HepG2 (cell line): ENCODE measurements around the gene CHST6. TPM values are rescaled to one million over a fixed set of nuclear protein-coding genes. Genes with fewer than 3 reads are reported as not detected.
A peak's percentile ranks its signal among the peaks of the same experiment; 100 is the strongest.

Source experiments
- ATF7 ChIP-seq, 2 experiments: fragments of 450-650 bp in 1 of 2; sonication (generic) in 1 of 2; formaldehyde crosslinking in 1 of 2; IDR thresholded peaks; 2 replicates each; pipeline versions ENCODE4 v1.4.0 to v1.6.1; 2016 to 2020; ENCODE audit warnings: antibody characterized with exemption in 1 of 2, mild to moderate bottlenecking in 1 of 2, missing genetic modification reagents in 1 of 2
- ATF7-NPFF ChIP-seq: sonication (generic); formaldehyde crosslinking; IDR thresholded peaks from 2 replicates; pipeline ENCODE4 v1.8.1; 2023; ENCODE audit warnings: mild to moderate bottlenecking, low read depth, missing genetic modification reagents, moderate library complexity
- HES4 ChIP-seq: sonication (generic); formaldehyde crosslinking; IDR thresholded peaks from 2 replicates; pipeline ENCODE4 v1.9.0; 2021; ENCODE audit warnings: mild to moderate bottlenecking, missing genetic modification reagents, borderline replicate concordance
- JUN ChIP-seq: sonication (generic); formaldehyde crosslinking; IDR thresholded peaks from 2 replicates; pipeline ENCODE4 v1.4.0; 2020; ENCODE audit warnings: mild to moderate bottlenecking, missing genetic modification reagents
- JUND ChIP-seq: sonication (generic); formaldehyde crosslinking; IDR thresholded peaks from 2 replicates; pipeline ENCODE4 v1.8.0; 2022; ENCODE audit warnings: mild to moderate bottlenecking, missing genetic modification reagents
- MEIS2 ChIP-seq: sonication (generic); formaldehyde crosslinking; IDR thresholded peaks from 2 replicates; pipeline ENCODE4 v1.9.0; 2021; ENCODE audit warnings: mild to moderate bottlenecking, missing genetic modification reagents
- MYC ChIP-seq: sonication (generic); formaldehyde crosslinking; IDR thresholded peaks from 2 replicates; pipeline ENCODE4 v1.9.0; 2021; ENCODE audit warnings: missing genetic modification reagents, borderline replicate concordance
- RBFOX2 ChIP-seq: fragments of 200-400 bp; formaldehyde crosslinking; IDR thresholded peaks from 2 replicates; pipeline ENCODE4 v1.6.1; 2017; ENCODE audit warnings: low read depth, mild to moderate bottlenecking, low read length
- TBL1XR1 ChIP-seq: fragments of 150-350 bp; IDR thresholded peaks from 2 replicates; pipeline ENCODE4 v1.6.1; 2014; ENCODE audit warnings: borderline replicate concordance, low read length; ENCODE audit not compliant: partially characterized antibody
- ZFAT ChIP-seq: sonication (generic); formaldehyde crosslinking; conservative IDR thresholded peaks from 2 replicates; pipeline ENCODE4 v1.8.1; 2023; ENCODE audit warnings: missing genetic modification reagents, inconsistent platforms
- ZNF160 ChIP-seq: sonication (generic); formaldehyde crosslinking; IDR thresholded peaks from 2 replicates; pipeline ENCODE4 v1.8.0; 2022; ENCODE audit warnings: mild to moderate bottlenecking, inconsistent platforms, missing genetic modification reagents
- ZNF670 ChIP-seq: sonication (generic); formaldehyde crosslinking; IDR thresholded peaks from 2 replicates; pipeline ENCODE4 v1.8.0; 2022; ENCODE audit warnings: mild to moderate bottlenecking, missing genetic modification reagents, borderline replicate concordance
- ZNF788 ChIP-seq: sonication (generic); formaldehyde crosslinking; IDR thresholded peaks from 2 replicates; pipeline ENCODE4 v1.5.0; 2020; ENCODE audit warnings: mild to moderate bottlenecking, missing genetic modification reagents, borderline replicate concordance
- polyA plus RNA-seq, 8 experiments: library from polyadenylated mRNA; depleted of rRNA in 3 of 8; stranded (reverse) in 7 of 8; unstranded in 1 of 8; fragments of >200 nt; fragmentation: Illumina TruSeq in 4 of 8; extraction: Trizol in 4 of 8; gene quantifications; 2 replicates each; pipeline versions ENCODE4 v1.2.1 to v1.2.3, GENCODE V29; 2011 to 2016; ENCODE audit warnings: low read depth in 4 of 8, missing spikeins in 1 of 8, mixed read lengths in 1 of 8; ENCODE audit not compliant: insufficient read depth in 1 of 8
- total RNA-seq, 5 experiments: library from RNA; depleted of rRNA; stranded (reverse); fragments of >200 nt; fragmentation: Illumina TruSeq; extraction: Trizol; gene quantifications; 2 replicates each; pipeline ENCODE4 v1.2.3, GENCODE V29; 2016; ENCODE audit warnings: low read depth in 1 of 5
- TF ChIP-seq, protein P1 (sequence below): sonication (generic); formaldehyde crosslinking; IDR thresholded peaks from 2 replicates; pipeline ENCODE4 v1.4.0; 2020; ENCODE audit warnings: mild to moderate bottlenecking, missing genetic modification reagents
- TF ChIP-seq, protein P2 (sequence below): sonication (generic); formaldehyde crosslinking; conservative IDR thresholded peaks from 2 replicates; pipeline ENCODE4 v1.4.0; 2020; ENCODE audit warnings: missing genetic modification reagents
- TF ChIP-seq, protein P3 (sequence below): sonication (generic); formaldehyde crosslinking; IDR thresholded peaks from 2 replicates; pipeline ENCODE4 v1.4.0; 2020; ENCODE audit warnings: missing genetic modification reagents, borderline replicate concordance
- TF ChIP-seq, protein P4 (sequence below): sonication (generic); formaldehyde crosslinking; IDR thresholded peaks from 2 replicates; pipeline ENCODE4 v1.5.1; 2020; ENCODE audit warnings: mild to moderate bottlenecking, missing genetic modification reagents, borderline replicate concordance

The CHST6 gene
- total and polyA plus RNA-seq, 2 of the 13 experiments (the other 11 are each of a cell fraction or from before 2014, with no cell fraction given): 0.18 to 0.91 TPM

DNA sequence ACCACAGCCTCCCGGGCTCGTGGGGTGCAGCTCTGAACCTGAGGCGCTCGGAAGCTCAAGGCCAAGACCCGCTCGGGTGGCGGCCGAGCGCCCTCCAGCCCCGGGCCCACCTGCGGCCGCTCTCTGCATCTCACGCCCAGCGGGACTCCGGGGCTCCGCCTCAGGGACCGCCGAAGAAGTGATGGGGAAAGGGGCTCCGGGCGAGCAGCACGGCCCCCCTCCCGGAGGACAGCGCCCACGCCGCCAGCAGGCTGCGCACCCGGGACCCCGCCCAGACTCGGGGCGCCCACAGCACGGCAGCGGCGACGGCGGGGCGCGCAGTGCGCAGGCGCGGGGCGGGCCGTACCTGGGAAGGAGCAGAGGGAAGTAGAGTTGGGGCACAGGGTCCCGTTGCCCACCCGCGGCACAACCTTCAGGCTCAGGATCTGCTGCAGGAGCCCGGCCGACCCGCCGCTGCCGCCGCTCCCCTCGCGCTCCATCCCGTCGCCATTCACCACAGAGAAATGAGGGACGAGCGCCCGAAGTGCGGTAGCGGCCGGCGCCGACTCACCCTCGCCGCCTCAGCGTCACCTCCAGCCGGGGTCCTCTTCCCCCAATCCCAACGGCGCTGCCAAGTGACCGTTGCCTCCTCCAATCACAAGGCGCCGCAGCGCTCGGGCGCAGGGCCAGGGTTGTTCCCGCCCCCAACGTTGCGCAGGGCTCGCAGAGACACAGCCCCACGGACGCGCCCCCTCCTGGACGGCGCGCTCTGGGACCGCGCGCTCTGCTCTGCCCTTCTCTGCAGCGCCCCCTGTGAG, 30.9 kb downstream of the CHST6 start, which contains the start of gene TMEM170A (continued):
- TF ChIP-seq, protein P1, sequence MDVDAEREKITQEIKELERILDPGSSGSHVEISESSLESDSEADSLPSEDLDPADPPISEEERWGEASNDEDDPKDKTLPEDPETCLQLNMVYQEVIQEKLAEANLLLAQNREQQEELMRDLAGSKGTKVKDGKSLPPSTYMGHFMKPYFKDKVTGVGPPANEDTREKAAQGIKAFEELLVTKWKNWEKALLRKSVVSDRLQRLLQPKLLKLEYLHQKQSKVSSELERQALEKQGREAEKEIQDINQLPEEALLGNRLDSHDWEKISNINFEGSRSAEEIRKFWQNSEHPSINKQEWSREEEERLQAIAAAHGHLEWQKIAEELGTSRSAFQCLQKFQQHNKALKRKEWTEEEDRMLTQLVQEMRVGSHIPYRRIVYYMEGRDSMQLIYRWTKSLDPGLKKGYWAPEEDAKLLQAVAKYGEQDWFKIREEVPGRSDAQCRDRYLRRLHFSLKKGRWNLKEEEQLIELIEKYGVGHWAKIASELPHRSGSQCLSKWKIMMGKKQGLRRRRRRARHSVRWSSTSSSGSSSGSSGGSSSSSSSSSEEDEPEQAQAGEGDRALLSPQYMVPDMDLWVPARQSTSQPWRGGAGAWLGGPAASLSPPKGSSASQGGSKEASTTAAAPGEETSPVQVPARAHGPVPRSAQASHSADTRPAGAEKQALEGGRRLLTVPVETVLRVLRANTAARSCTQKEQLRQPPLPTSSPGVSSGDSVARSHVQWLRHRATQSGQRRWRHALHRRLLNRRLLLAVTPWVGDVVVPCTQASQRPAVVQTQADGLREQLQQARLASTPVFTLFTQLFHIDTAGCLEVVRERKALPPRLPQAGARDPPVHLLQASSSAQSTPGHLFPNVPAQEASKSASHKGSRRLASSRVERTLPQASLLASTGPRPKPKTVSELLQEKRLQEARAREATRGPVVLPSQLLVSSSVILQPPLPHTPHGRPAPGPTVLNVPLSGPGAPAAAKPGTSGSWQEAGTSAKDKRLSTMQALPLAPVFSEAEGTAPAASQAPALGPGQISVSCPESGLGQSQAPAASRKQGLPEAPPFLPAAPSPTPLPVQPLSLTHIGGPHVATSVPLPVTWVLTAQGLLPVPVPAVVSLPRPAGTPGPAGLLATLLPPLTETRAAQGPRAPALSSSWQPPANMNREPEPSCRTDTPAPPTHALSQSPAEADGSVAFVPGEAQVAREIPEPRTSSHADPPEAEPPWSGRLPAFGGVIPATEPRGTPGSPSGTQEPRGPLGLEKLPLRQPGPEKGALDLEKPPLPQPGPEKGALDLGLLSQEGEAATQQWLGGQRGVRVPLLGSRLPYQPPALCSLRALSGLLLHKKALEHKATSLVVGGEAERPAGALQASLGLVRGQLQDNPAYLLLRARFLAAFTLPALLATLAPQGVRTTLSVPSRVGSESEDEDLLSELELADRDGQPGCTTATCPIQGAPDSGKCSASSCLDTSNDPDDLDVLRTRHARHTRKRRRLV (CRISPR knock-in tag): no peak; the same call in 1 of the 2 replicates
- TF ChIP-seq ZNF160 (CRISPR knock-in tag) (0 out of 2 replicates have a peak, but pooled peaks have one; percentile 73), HES4 (CRISPR knock-in tag) (peak; percentile 92), ZNF670 (CRISPR knock-in tag) (no peak; the same call in 1 of the 2 replicates), MYC (CRISPR knock-in tag) (peak; percentile 79), ZFAT (CRISPR knock-in tag) (peak; percentile 82; the same call in 1 of the 2 replicates), TBL1XR1 (peak; percentile 79), ATF7-NPFF (CRISPR knock-in tag) (peak; percentile 81), ATF7 (IDR thresholded peaks at IDR 0.05) (no peak), ATF7 (CRISPR knock-in tag; IDR thresholded peaks at IDR 0.05) (peak; percentile 41; the same call in 1 of the 2 replicates), JUN (CRISPR knock-in tag) (no peak; the same call in 1 of the 2 replicates), JUND (no peak), MEIS2 (CRISPR knock-in tag) (peak; percentile 78; the same call in 1 of the 2 replicates), ZNF788 (CRISPR knock-in tag) (peak; percentile 98; the same call in 1 of the 2 replicates), RBFOX2 (peak; percentile 97)
- TF ChIP-seq, protein P2, sequence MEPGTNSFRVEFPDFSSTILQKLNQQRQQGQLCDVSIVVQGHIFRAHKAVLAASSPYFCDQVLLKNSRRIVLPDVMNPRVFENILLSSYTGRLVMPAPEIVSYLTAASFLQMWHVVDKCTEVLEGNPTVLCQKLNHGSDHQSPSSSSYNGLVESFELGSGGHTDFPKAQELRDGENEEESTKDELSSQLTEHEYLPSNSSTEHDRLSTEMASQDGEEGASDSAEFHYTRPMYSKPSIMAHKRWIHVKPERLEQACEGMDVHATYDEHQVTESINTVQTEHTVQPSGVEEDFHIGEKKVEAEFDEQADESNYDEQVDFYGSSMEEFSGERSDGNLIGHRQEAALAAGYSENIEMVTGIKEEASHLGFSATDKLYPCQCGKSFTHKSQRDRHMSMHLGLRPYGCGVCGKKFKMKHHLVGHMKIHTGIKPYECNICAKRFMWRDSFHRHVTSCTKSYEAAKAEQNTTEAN: no peak; the same call in 1 of the 2 replicates
- TF ChIP-seq, protein P3, sequence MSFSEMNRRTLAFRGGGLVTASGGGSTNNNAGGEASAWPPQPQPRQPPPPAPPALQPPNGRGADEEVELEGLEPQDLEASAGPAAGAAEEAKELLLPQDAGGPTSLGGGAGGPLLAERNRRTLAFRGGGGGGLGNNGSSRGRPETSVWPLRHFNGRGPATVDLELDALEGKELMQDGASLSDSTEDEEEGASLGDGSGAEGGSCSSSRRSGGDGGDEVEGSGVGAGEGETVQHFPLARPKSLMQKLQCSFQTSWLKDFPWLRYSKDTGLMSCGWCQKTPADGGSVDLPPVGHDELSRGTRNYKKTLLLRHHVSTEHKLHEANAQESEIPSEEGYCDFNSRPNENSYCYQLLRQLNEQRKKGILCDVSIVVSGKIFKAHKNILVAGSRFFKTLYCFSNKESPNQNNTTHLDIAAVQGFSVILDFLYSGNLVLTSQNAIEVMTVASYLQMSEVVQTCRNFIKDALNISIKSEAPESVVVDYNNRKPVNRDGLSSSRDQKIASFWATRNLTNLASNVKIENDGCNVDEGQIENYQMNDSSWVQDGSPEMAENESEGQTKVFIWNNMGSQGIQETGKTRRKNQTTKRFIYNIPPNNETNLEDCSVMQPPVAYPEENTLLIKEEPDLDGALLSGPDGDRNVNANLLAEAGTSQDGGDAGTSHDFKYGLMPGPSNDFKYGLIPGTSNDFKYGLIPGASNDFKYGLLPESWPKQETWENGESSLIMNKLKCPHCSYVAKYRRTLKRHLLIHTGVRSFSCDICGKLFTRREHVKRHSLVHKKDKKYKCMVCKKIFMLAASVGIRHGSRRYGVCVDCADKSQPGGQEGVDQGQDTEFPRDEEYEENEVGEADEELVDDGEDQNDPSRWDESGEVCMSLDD: no peak; the same call in 1 of the 2 replicates
- TF ChIP-seq, protein P4, sequence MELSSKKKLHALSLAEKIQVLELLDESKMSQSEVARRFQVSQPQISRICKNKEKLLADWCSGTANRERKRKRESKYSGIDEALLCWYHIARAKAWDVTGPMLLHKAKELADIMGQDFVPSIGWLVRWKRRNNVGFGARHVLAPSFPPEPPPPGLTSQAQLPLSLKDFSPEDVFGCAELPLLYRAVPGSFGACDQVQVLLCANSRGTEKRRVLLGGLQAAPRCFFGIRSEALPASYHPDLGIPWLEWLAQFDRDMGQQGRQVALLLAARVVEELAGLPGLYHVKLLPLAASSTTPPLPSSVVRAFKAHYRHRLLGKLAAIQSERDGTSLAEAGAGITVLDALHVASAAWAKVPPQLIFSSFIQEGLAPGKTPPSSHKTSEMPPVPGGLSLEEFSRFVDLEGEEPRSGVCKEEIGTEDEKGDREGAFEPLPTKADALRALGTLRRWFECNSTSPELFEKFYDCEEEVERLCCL (CRISPR knock-in tag): peak; percentile 73; the same call in 1 of the 2 replicates
